H1 (cell line): Measurements from ENCODE around the gene VSIG2. TPM values are rescaled to one million over a fixed set of nuclear protein-coding genes. Genes with fewer than 3 reads are reported as not detected.
A peak's percentile ranks its signal among the peaks of the same experiment; 100 is the strongest.

Source experiments
- CTCF ChIA-PET: fragments of 300-600 bp; sonication (Branson Sonifier 250); formaldehyde crosslinking; loops from one replicate; lab custom pipeline; 2021; ENCODE audit not compliant: partially characterized antibody; lab: Charles Lee
- POLR2A ChIA-PET: fragments of 300-600 bp; sonication (Branson Sonifier 250); formaldehyde crosslinking; loops from one replicate; lab custom pipeline; 2021; ENCODE audit warnings: inconsistent platforms; ENCODE audit not compliant: partially characterized antibody; lab: Charles Lee
- DNase-seq, 2 experiments: peaks; one replicate each; pipeline versions ENCODE4 v3.0.0 to v3.0.0-alpha.2; 2010 to 2022; ENCODE audit warnings: low spot score in 2 of 2, low read depth in 1 of 2, mixed read lengths in 1 of 2
- FAIRE-seq: peaks from 2 replicates; lab custom pipeline; 2011; peaks lifted over from hg19 to GRCh38; lab: Jason Lieb, UNC
- H2AFZ ChIP-seq: 2 replicates; pipeline ENCODE4 v1.8.1; 2012; ENCODE audit warnings: low read length, inconsistent platforms
- H2AK5ac ChIP-seq: 2 replicates; pipeline ENCODE4 v1.6.1; 2013; ENCODE audit warnings: low read depth, low read length
- H2BK120ac ChIP-seq: replicated peaks from 2 replicates; pipeline ENCODE3; 2013; ENCODE audit warnings: low read depth, low read length, inconsistent platforms
- H2BK12ac ChIP-seq: 2 replicates; pipeline ENCODE4 v1.6.1; 2013; ENCODE audit warnings: low read depth, low read length
- H2BK15ac ChIP-seq: 2 replicates; pipeline ENCODE4 v1.6.1; 2013; ENCODE audit warnings: low read length
- H2BK20ac ChIP-seq: 2 replicates; pipeline ENCODE4 v1.6.1; 2013; ENCODE audit warnings: low read length
- H2BK5ac ChIP-seq: 2 replicates; pipeline ENCODE4 v1.6.1; 2013; ENCODE audit warnings: low read depth, low read length
- H3K14ac ChIP-seq: 2 replicates; pipeline ENCODE4 v1.6.1; 2013; ENCODE audit warnings: inconsistent platforms; ENCODE audit not compliant: insufficient read length
- H3K18ac ChIP-seq: 2 replicates; pipeline ENCODE4 v1.6.1; 2013; ENCODE audit warnings: low read length; ENCODE audit errors: extremely low read depth
- H3K23ac ChIP-seq: 2 replicates; pipeline ENCODE4 v1.6.1; 2013; ENCODE audit warnings: inconsistent platforms; ENCODE audit not compliant: insufficient read length
- H3K23me2 ChIP-seq: 2 replicates; pipeline ENCODE4 v1.6.1; 2013; ENCODE audit warnings: low read depth, low read length
- H3K27ac ChIP-seq: 2 replicates; pipeline ENCODE4 v1.6.1; 2011; ENCODE audit warnings: low read depth, low read length, inconsistent platforms
- H3K27me3 ChIP-seq, 4 experiments: replicated peaks in 1 of 4; 1 replicate in 1 of 4; 2 replicates in 3 of 4; pipeline versions ENCODE4 v1.6.1 to v1.8.1; 2011 to 2013; ENCODE audit warnings: low read length in 3 of 4, mild to moderate bottlenecking in 3 of 4, inconsistent platforms in 2 of 4, mixed read lengths in 2 of 4, moderate library complexity in 1 of 4; ENCODE audit not compliant: control insufficient read depth in 3 of 4, insufficient read depth in 3 of 4; ENCODE audit errors: extremely low read depth in 1 of 4
- H3K36me3 ChIP-seq, 4 experiments: 2 replicates each; pipeline versions ENCODE4 v1.6.1 to v1.8.1; 2011 to 2013; ENCODE audit warnings: mild to moderate bottlenecking in 4 of 4, low read length in 3 of 4, moderate library complexity in 2 of 4, control low read depth in 1 of 4, inconsistent platforms in 1 of 4; ENCODE audit not compliant: insufficient read depth in 4 of 4, control insufficient read depth in 2 of 4
- H3K4ac ChIP-seq: replicated peaks from 2 replicates; pipeline ENCODE3; 2013; ENCODE audit warnings: low read length, low read depth, mixed read lengths, inconsistent platforms; ENCODE audit not compliant: insufficient read length
- H3K4me1 ChIP-seq, 4 experiments: replicated peaks in 1 of 4; 1 replicate in 1 of 4; 2 replicates in 3 of 4; pipeline versions ENCODE4 v1.6.1 to v1.8.1; 2011 to 2013; ENCODE audit warnings: low read length in 3 of 4, inconsistent platforms in 2 of 4, mixed read lengths in 1 of 4; ENCODE audit not compliant: insufficient read depth in 4 of 4, control insufficient read depth in 3 of 4
- H3K4me2 ChIP-seq, 2 experiments: 2 replicates each; pipeline versions ENCODE4 v1.6.1 to v1.8.1; 2011 to 2013; ENCODE audit warnings: low read depth in 2 of 2, low read length in 2 of 2, control low read depth in 1 of 2, inconsistent platforms in 1 of 2, mild to moderate bottlenecking in 1 of 2; ENCODE audit not compliant: insufficient read depth in 1 of 2
- H3K4me3 ChIP-seq, 4 experiments: fragments of 200-600, 300-600 bp in 1 of 4; sonication (generic), shearing (Covaris generic), sonication (Bioruptor Twin) in 1 of 4; 2 replicates each; pipeline versions ENCODE4 v1.5.1 to v1.8.1; 2011 to 2016; ENCODE audit warnings: low read length in 4 of 4, low read depth in 3 of 4, control low read depth in 2 of 4, inconsistent platforms in 2 of 4, mild to moderate bottlenecking in 2 of 4, mixed read lengths in 1 of 4, moderate library complexity in 1 of 4; ENCODE audit not compliant: insufficient read depth in 2 of 4; ENCODE audit errors: extremely low read depth in 1 of 4
- H3K56ac ChIP-seq: replicated peaks from 2 replicates; pipeline ENCODE3; 2013; ENCODE audit warnings: low read depth, mild to moderate bottlenecking, mixed read lengths, low read length, inconsistent platforms; ENCODE audit not compliant: insufficient read length
- H3K79me1 ChIP-seq: 2 replicates; pipeline ENCODE4 v1.6.1; 2013; ENCODE audit warnings: low read depth, low read length, control low read depth
- H3K79me2 ChIP-seq, 2 experiments: 2 replicates each; pipeline versions ENCODE4 v1.6.1 to v1.8.1; 2012 to 2013; ENCODE audit warnings: low read length in 2 of 2, mild to moderate bottlenecking in 2 of 2, inconsistent platforms in 1 of 2; ENCODE audit not compliant: insufficient read depth in 2 of 2, control insufficient read depth in 1 of 2
- H3K9ac ChIP-seq, 4 experiments: replicated peaks in 1 of 4; 1 replicate in 1 of 4; 2 replicates in 3 of 4; pipeline versions ENCODE4 v1.6.1 to v1.8.1; 2011 to 2013; ENCODE audit warnings: low read depth in 3 of 4, low read length in 3 of 4, control low read depth in 2 of 4, mild to moderate bottlenecking in 2 of 4, moderate library complexity in 2 of 4, inconsistent platforms in 1 of 4; ENCODE audit errors: extremely low read depth in 1 of 4
- H3K9me3 ChIP-seq, 2 experiments: 2 replicates each; pipeline versions ENCODE4 v1.6.1 to v1.8.1; 2012 to 2013; ENCODE audit warnings: mild to moderate bottlenecking in 2 of 2, moderate library complexity in 2 of 2, control low read depth in 1 of 2, inconsistent platforms in 1 of 2, low read depth in 1 of 2, low read length in 1 of 2, mixed read lengths in 1 of 2; ENCODE audit not compliant: insufficient read depth in 2 of 2
- H4K20me1 ChIP-seq, 2 experiments: replicated peaks in 1 of 2; 2 replicates each; pipeline versions ENCODE3 to v1.8.1; 2011 to 2013; ENCODE audit warnings: inconsistent platforms in 2 of 2, low read length in 2 of 2, mild to moderate bottlenecking in 1 of 2; ENCODE audit not compliant: insufficient read depth in 2 of 2, control insufficient read depth in 1 of 2
- H4K5ac ChIP-seq: 2 replicates; pipeline ENCODE4 v1.6.1; 2013; ENCODE audit warnings: low read length, low read depth, mixed read lengths, inconsistent platforms; ENCODE audit not compliant: insufficient read length
- H4K8ac ChIP-seq: 2 replicates; pipeline ENCODE4 v1.8.0; 2013; ENCODE audit warnings: mild to moderate bottlenecking, moderate library complexity, low read length, inconsistent platforms; ENCODE audit not compliant: insufficient read depth; ENCODE audit errors: extremely low read depth
- H4K91ac ChIP-seq: replicated peaks from 2 replicates; pipeline ENCODE3; 2013; ENCODE audit warnings: low read length, mixed read lengths, inconsistent platforms; ENCODE audit not compliant: insufficient read length
- BACH1 ChIP-seq: IDR thresholded peaks from 2 replicates; pipeline ENCODE4 v1.6.1; 2012; ENCODE audit warnings: low read length, improper control_type of control experiment
- RNF2 ChIP-seq: fragments of 200-900, 300-1000 bp; sonication (generic); IDR thresholded peaks from 2 replicates; pipeline ENCODE4 v1.7.1; 2016; ENCODE audit warnings: borderline replicate concordance, low read depth, mild to moderate bottlenecking, antibody characterized with exemption, low read length; ENCODE audit not compliant: poor library complexity, severe bottlenecking; ENCODE audit errors: missing control alignments
- WGBS, 2 experiments: shearing (Covaris generic) in 1 of 2; methylation state at CpG; one replicate each; pipeline versions ENCODE4 v1.1.6 to v1.1.7; 2013 to 2015; ENCODE audit warnings: low lambda C conversion rate in 2 of 2, mixed read lengths in 2 of 2, inconsistent platforms in 1 of 2, low coverage in 1 of 2, missing lambda C conversion rate in 1 of 2; ENCODE audit not compliant: insufficient replicate concordance in 2 of 2, insufficient coverage in 1 of 2, insufficient read length in 1 of 2; ENCODE audit errors: extremely low coverage in 1 of 2, missing lambda C conversion rate in 1 of 2; 5-methylcytosine and 5-hydroxymethylcytosine counted together
- polyA plus RNA-seq, 7 experiments: library from polyadenylated mRNA; depleted of rRNA in 3 of 7; stranded (reverse) in 5 of 7; unstranded in 2 of 7; fragments of >200 nt in 5 of 7; fragments of 200-250 nt in 2 of 7; gene quantifications; 1 replicate in 5 of 7; 2 replicates in 1 of 7; 4 replicates in 1 of 7; pipeline versions ENCODE4 v1.2.1 to v1.2.3, GENCODE V29; 2011 to 2013; ENCODE audit warnings: missing spikeins in 2 of 7, mixed read lengths in 2 of 7
- total RNA-seq: library from RNA; stranded (reverse); fragmentation: NEBNext Ultra II Directional; extraction: Animal tissue kit (Norgen Biotek cat#: 25700); gene quantifications from 2 replicates; pipeline ENCODE4 v1.2.1, GENCODE V29; 2021

The VSIG2 gene
- total and polyA plus RNA-seq, 2 of the 8 experiments (the other 6 are each of a cell fraction or from before 2014, with no cell fraction given): 0.18 TPM; not detected in 1

GRCh38 chr11:124760806-124761205 is 8.8 kb upstream of the VSIG2 start:
- FAIRE-seq: no peak
- Histone ChIP-seq H2BK120ac (no peak overlapping the region), H3K79me2 (no peaks in the 10 kb centered on the region), H3K9me3 (no peaks in the 10 kb centered on the region), H3K27ac (no peak overlapping the region), H3K56ac (no peak overlapping the region), H3K4me2 (peak overlapping the region; percentile 8 to 80; a peak in 3 of 4 replicates), H3K14ac (no peak overlapping the region), H2BK20ac (no peak overlapping the region), H3K23me2 (peaks cover 17% of the 10 kb centered on the region; the same call in 1 of the 2 replicates), H4K8ac (no peak overlapping the region), H2BK12ac (no peak overlapping the region), H3K9ac (no peak overlapping the region), H2BK15ac (0 out of 2 replicates have a peak overlapping the region, but pooled peaks have one; percentile 46), H3K18ac (no peak overlapping the region), H4K91ac (no peak overlapping the region), H3K4me3 (no peak overlapping the region; a peak in 1 of 8 replicates), H2AK5ac (no peak overlapping the region), H3K23ac (no peak overlapping the region), H2BK5ac (no peak overlapping the region), H3K36me3 (peaks cover 0 to 3% (median 2%) of the 10 kb centered on the region in 4 experiments; a peak in 2 of 8 replicates), H3K4me1 (peaks cover 6 to 41% (median 27%) of the 10 kb centered on the region in 4 experiments), H3K27me3 (peaks cover 59 to 76% (median 71%) of the 10 kb centered on the region in 4 experiments), H4K5ac (no peak overlapping the region), H3K79me1 (no peaks in the 10 kb centered on the region), H4K20me1 (peaks cover 20 to 37% of the 10 kb centered on the region in 2 experiments), H2AFZ (no peak overlapping the region), H3K4ac (no peak overlapping the region)
- CTCF ChIA-PET: interaction anchor here (0.7 to 28.0 kb wide), 18 partner anchors 8 to 502 kb away, joined by 3 to 382 read pairs (median 6); partner anchors contain the start of genes MSANTD2, NRGN, ROBO3 and SIAE
- POLR2A ChIA-PET: interaction anchor here (0.7 to 4.2 kb wide), 8 partner anchors 9 to 90 kb away, joined by 3 to 26 read pairs (median 5); partner anchors contain the start of genes MSANTD2 and VSIG2
- WGBS, 2 experiments: 33% methylated on average over 3 of the region's 3 CpGs; no CpG with 5 or more reads in 1 of the 2 experiments
- no peak for DNase-seq
- TF ChIP-seq BACH1: no peak
- TF ChIP-seq RNF2: peak; percentile 28
